Measurements from ENCODE around the gene BCL11B.
"Not testable (repeated sequence)": the region's sequence is repeated elsewhere in the genome, so short reads cannot be mapped to it uniquely, and the experiment has no call there.

BCL11B gene

GRCh38 chr14:99195602-99196309 lies 76.2 kb downstream of the BCL11B start:
- ATAC-seq, result no peak

GRCh38 chr14:99194736-99195135 lies 77.3 kb downstream of the BCL11B start:
- ATAC-seq, result no peak

- ATAC-seq, result no peak
Measured at GRCh38 chr14:99194136-99194535, 77.9 kb downstream of the BCL11B start.

DNA sequence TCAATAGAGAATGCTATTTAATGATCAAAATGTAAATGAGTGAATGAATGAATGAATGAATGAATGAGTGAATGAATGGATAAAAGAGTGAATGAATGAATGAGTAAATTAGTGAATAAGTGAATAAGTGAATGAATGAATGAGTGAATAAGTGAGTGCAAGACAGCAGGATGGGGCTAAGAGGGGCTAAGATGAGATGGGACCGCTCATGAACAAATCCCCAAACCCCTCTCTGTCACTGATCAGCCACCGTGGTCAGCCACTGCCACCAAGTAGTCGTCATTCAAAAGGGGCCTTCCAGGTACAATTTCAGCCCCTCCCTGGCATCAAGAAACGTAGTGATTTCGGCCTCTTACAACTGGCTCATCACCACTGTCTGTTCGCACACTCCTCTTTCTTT lies 79.2 kb downstream of the BCL11B start:
- ATAC-seq, result no peak

GRCh38 chr14:99192028-99192621 lies 79.9 kb downstream of the BCL11B start:
- ATAC-seq, result peak in 1 of 2 donors; percentile 23

DNA sequence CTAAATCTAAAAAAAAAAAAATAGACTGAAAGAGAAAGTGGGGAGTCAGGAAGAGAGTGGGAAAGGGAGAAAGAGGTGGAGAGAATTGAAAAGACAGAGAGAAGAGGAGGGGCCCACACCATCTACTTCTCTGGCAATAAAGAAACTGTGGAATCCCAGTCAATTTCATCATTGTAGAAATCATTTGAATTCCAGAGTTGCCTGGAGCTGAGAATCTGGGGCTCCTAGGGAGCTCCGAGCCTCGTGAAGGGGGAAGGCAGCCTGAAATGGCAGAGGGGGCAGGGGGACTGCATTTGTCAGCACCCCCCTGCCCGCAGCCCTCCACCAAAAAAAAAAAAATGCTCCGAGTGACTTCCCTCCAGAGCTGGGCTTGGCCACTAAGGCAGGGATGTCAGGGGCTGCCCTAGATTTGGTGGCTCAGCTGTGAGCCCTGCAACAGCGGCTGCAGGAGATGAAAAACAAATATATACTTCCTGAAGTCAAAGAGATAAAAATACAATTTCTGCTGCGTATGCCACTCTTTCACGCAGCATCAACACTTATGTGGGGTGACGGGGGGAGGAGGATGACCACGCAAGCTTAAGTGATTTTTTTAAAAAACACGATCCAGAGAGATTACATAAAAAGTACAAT lies 80.5 kb downstream of the BCL11B start:
- ATAC-seq, result no peak

GRCh38 chr14:99190696-99191394 lies 81.2 kb downstream of the BCL11B start:
- no peak for ATAC-seq

- peak; percentile 7 to 12 for ATAC-seq
Measured at GRCh38 chr14:99189201-99189801, 82.7 kb downstream of the BCL11B start.

GRCh38 chr14:99188731-99189191 lies 83.2 kb downstream of the BCL11B start:
- ATAC-seq, result peak; percentile 29 to 41

DNA sequence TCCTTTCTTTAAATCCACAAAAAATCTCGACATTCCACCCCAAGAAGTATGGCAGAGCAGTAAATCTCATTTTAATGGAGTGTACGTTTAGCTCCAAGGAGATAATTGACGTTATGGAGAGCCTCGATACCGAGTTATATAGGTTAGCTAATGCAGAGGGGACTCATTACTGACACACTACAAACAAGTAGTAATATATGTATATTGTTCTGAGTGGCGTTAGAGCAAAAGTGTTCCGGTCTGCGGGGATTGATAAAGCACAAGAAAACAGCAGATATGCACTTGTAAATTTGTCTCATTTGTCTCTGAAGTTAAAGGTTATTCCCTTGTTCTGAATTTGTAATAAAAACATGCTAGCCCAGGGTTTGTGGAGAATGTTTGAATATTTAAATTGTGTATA lies 84.1 kb downstream of the BCL11B start:
- ATAC-seq, result peak; percentile 57 to 58

- no peak for ATAC-seq
Measured at GRCh38 chr14:99186956-99187690, 84.9 kb downstream of the BCL11B start.

GRCh38 chr14:99186336-99186735 lies 85.7 kb downstream of the BCL11B start:
- ATAC-seq, result not testable (repeated sequence)

DNA sequence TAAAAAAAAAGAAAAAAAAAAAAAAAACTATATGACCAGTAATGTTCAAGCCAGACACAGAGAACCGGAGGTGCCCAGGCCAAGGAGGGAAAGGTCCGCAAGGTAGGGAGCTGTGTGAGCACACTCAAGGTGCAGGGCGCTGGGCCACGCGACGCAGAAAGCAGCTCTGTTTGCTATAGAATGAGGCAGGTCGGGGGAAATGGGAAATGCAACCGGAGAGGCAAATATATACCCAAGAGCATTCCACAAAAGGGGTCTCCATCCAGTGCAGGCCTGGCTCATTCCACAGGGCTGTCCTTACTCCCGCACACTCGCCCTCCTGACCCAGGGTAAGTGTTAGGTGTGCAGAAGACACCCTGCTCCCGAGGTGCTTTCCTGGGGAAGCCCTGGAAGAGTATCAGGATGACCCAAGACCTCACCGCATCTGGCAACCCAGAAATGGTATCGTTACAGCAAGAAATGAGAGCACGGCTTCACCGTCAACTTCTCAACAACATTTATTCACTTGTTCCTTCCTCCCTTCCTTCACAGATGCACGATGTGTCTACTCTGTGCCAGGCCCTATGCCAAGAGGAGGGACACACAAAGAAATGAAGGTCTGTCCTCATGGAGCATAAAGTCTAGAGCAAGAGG lies 86.4 kb downstream of the BCL11B start:
- no peak for ATAC-seq

GRCh38 chr14:99183716-99184115 lies 88.3 kb downstream of the BCL11B start:
- no peak for ATAC-seq

DNA sequence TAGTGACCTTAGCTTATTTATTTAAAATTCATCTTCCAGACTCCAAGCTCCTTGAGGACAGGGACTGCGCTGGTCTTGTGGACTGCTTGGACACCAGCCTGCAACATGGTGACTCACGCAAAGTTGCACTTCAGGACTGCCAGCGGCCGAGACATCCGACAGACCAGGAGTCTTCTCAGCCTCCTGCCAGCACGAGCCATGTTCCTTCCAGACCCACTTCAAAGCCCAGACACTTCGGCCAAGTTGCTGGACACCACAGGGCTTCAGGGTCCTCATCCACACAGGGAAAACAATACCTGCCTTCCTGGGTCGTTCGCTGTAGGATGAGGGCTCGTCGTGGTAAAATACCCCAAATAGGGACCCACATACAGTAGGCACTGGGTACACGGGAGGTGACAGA lies 88.7 kb downstream of the BCL11B start:
- no peak for ATAC-seq

- ATAC-seq, result no peak
Measured at GRCh38 chr14:99182548-99183250, 89.3 kb downstream of the BCL11B start.

DNA sequence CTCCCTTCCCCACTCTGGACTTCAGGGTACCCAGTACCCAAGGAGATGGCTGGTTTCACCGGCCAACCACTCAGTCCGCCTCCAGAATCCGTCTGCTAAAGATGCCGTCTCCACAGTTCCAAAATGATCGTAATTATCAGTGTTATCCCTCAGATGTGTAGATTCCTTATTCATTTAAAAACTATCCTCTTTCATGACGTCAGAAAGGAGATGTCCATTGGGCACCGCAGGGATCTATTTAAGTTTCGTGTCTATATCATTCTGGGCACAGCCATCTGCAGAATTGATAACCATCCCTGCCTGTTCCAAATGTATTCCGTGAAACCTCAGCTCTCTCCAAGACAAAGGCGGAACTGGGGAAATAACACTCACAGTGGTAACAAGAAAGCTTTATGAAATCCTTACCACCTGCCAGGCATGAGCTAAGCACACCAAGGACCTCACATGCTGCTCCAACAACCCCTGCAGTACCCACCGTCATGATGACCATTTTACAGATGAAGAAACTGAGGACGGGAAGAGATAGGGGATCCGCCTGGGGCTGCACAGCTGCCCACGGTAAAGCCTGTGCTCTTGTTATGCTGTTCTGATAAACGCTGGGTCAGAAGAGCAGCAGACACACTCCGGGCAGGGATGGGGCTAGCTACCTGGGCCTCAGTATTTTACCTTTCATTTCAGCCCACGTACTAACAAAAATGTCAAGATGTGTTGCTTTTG lies 90.0 kb downstream of the BCL11B start:
- ATAC-seq, result no peak

GRCh38 chr14:99181241-99181640 lies 90.8 kb downstream of the BCL11B start:
- no peak for ATAC-seq

- ATAC-seq, result no peak
Measured at GRCh38 chr14:99179946-99180345, 92.1 kb downstream of the BCL11B start.

DNA sequence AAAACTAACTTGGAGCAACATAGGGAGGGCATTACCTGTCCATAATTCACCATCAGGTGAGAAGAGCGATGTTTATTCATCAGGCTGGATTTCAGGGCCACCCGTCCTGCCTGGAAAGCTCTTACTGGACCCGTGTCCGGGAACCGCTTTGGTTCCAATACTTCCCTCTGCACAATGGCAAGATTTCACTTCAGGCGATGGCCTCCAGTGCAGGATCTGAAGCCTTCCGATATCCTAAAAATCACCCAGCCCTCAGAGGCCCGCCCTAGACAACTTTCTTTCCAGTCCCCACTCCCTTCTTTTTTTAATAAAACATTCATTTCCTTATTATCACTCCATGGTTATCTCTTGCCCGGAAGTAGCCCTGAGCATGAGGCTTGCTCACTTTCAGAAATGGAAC lies 92.5 kb downstream of the BCL11B start:
- no peak for ATAC-seq

Data from activated CD4-positive, CD25-positive, alpha-beta regulatory T cell treated with anti-CD3 and anti-CD28 coated beads, Interleukin-2, amount 50 U/mL, for 24 hours (primary cell).